GM19025 (cell line): ENCODE results near the gene ACYP2.

Experiments
- ATAC-seq: cut with Tn5 transposase; IDR thresholded peaks from one replicate; pipeline ENCODE4 v1.9.1; 2021; ENCODE audit warnings: mild to moderate bottlenecking, low read depth, moderate library complexity; ENCODE audit not compliant: unreplicated experiment

Gene ACYP2

DNA sequence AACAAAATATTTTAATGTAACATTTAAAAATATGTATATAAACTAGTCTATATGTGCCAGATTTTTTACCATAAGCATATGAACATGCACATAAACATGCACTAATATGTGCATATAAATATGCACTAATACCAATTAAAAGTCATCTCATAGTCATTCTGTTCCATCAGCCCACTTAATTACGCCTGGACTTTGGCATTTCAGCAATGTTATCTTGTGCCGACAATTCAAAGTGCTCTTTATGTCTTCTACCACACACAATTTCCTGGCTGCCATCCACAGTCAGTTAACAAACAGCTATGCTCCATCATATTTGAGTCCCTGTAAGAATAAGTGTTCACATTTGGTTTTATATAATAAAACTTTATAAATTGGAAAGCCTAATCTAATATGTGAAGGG, 233.2 kb downstream of the ACYP2 start:
- ATAC-seq: no peak

DNA sequence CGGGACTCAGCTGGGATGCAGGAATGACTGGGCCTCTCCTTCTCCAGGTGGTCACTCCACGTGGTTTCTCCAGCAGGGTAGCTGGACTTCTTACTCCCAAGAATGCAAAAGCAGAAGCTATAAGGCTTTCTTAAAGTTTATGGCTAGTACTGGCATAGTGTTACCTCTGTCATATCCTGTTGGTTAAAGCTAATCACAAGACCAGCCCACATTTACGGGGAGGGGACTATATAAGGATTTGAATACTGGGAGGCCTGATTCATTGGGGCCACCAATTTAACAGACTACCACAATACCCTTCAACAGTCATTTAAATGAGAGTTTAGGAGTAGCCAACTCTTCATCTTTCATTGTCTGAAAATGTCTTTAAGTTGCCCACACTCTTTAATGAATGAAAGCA, 235.0 kb downstream of the ACYP2 start:
- ATAC-seq: no peak

DNA sequence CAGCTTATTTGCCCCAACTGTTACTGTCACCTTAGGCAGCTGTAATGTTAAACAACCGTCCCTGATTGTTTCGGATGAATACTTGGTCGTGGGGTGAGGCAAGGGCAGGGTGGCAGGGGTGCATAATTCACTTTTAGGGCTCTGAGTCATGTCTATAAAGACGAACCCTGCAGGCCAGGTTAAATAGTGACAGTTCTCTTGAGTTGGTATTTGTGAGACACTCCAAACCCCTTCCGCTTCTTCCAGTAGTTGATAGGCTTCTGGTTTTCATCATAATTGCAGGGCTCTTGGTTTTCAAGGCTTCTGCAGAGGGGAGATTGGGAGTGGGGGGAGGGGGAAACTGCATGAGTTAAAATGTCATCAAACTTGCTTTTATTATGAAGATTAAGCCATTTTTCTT, 237.8 kb downstream of the ACYP2 start:
- no peak for ATAC-seq
